ENCODE results near the gene CYS1.

Gene CYS1

GRCh38 chr2:10038716-10039115 is 41.5 kb downstream of the CYS1 start:
- DNase-seq (ENCODE audit: extremely low read depth, low read depth) = no peak
- no peak for TF ChIP-seq CTCF (IDR thresholded peaks at IDR 0.05; ENCODE audit: low read depth, low read length)

- no peak for TF ChIP-seq CTCF (IDR thresholded peaks at IDR 0.05; ENCODE audit: low read depth, low read length)
Observed at GRCh38 chr2:10038123-10038522, 42.1 kb downstream of the CYS1 start.

GRCh38 chr2:10036095-10036884 is 43.9 kb downstream of the CYS1 start:
- TF ChIP-seq CTCF (IDR thresholded peaks at IDR 0.05; ENCODE audit: low read depth, low read length) = peak; percentile 56
- peak; percentile 39 for DNase-seq (ENCODE audit: extremely low read depth, low read depth)

More at GRCh38 chr2:10038123-10038522, 42.1 kb downstream of the CYS1 start:
- DNase-seq (ENCODE audit: extremely low read depth, low read depth) = no peak

- TF ChIP-seq CTCF (IDR thresholded peaks at IDR 0.05; ENCODE audit: low read depth, low read length) = no peak
- DNase-seq (ENCODE audit: extremely low read depth, low read depth) = no peak
Observed at GRCh38 chr2:10035633-10036032, 44.6 kb downstream of the CYS1 start.

DNA sequence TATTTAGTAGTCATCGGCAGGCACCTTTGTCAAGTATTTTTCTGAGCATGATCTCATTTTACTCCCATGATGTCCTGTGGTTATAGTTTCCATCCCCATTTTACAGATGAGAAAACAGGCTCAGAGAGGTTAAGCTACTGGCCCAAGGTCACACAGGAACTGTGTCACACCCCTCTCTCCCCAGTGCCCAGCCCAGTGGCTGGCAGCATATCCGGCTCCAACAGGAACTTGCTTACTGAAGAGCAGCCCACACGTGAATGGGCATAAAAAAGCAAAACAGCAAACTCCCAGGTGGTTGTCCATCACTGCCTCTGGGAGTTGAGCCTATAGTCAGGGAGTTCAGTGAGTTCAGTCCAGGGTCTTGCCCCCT is 45.2 kb downstream of the CYS1 start:
- TF ChIP-seq CTCF (IDR thresholded peaks at IDR 0.05; ENCODE audit: low read depth, low read length) = no peak
- DNase-seq (ENCODE audit: extremely low read depth, low read depth) = no peak

DNA sequence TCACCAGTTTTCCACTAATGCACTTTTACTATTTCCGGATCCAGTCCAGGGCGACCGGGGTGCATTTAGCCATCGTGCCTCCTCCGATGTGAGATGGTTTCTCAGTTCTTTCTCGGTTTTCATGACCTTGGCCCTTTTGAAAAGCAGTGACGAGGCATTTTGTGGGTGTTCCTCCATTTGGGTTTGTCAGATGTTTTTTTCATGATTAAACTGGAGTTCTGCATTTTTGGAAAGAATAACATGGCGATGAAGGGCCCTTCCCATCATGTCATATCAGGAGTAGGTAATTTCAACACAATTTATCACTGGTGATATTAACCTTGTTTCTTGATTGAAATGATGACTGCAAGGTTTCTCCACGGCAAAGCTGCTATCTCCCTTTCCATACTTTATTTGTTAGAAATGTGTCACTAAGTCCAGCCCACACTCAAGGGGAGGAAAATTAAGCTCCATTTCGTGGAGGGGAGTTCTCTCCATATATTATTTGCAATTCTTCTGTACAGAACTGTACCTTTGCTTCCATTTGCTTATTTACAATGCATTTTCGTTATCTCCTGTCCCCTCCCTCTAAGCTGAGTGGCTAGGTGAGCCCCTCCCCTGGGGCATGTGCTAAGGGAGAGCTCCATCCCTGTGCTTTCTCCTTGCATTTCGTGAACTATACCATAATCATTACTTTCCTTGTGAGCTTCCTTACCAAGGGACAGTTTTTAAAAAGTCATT is 45.7 kb downstream of the CYS1 start:
- no peak for TF ChIP-seq CTCF (IDR thresholded peaks at IDR 0.05; ENCODE audit: low read depth, low read length)
- no peak for DNase-seq (ENCODE audit: extremely low read depth, low read depth)
